Neural cell (in vitro differentiated cells): ENCODE measurements around the gene THUMPD3. TPM values are rescaled to one million over a fixed set of nuclear protein-coding genes. Genes with fewer than 3 reads are reported as not detected.

ENCODE experiments used
- H2AFZ ChIP-seq: fragments of 200-600, 300-800 bp; sonication (generic), shearing (Covaris generic); 2 replicates; pipeline ENCODE4 v1.6.0; 2014; ENCODE audit warnings: low read depth, mild to moderate bottlenecking, antibody characterized with exemption, low read length, moderate library complexity
- H3F3A ChIP-seq: fragments of 200-600 bp; shearing (Covaris generic); 2 replicates; pipeline ENCODE4 v1.6.1; 2016; ENCODE audit warnings: mild to moderate bottlenecking, moderate library complexity, mixed read lengths, antibody characterized with exemption, low read length; ENCODE audit not compliant: insufficient read depth, poor library complexity, severe bottlenecking
- H3K27ac ChIP-seq: fragments of 200-600, 300-800 bp; sonication (generic), shearing (Covaris generic); 2 replicates; pipeline ENCODE4 v1.5.1; 2014; ENCODE audit warnings: mild to moderate bottlenecking, low read length, moderate library complexity
- H3K27me3 ChIP-seq: fragments of 300-800, 200-600 bp; sonication (generic), shearing (Covaris generic); 2 replicates; pipeline ENCODE4 v1.6.0; 2014; ENCODE audit warnings: mild to moderate bottlenecking, low read depth, low read length, moderate library complexity; ENCODE audit not compliant: insufficient read depth
- H3K36me3 ChIP-seq: fragments of 300-800, 200-600 bp; sonication (generic), shearing (Covaris generic); 2 replicates; pipeline ENCODE4 v1.5.1; 2014; ENCODE audit warnings: mild to moderate bottlenecking, antibody characterized with exemption, low read length, moderate library complexity; ENCODE audit not compliant: insufficient read depth
- H3K4me2 ChIP-seq: fragments of 300-800, 200-600 bp; sonication (generic), shearing (Covaris generic); 2 replicates; pipeline ENCODE4 v1.6.0; 2014; ENCODE audit warnings: mild to moderate bottlenecking, low read length
- H3K4me3 ChIP-seq: fragments of 300-800, 200-600 bp; sonication (generic), shearing (Covaris generic); 2 replicates; pipeline ENCODE4 v1.5.1; 2014; ENCODE audit warnings: mild to moderate bottlenecking, low read length, moderate library complexity
- H3K79me2 ChIP-seq: fragments of 200-600 bp; shearing (Covaris generic); replicated peaks from 2 replicates; pipeline ENCODE4 v1.6.0; 2014; ENCODE audit warnings: mild to moderate bottlenecking, low read length, moderate library complexity; ENCODE audit not compliant: insufficient read depth
- H3K9ac ChIP-seq: fragments of 300-800, 200-600 bp; sonication (generic), shearing (Covaris generic); 2 replicates; pipeline ENCODE4 v1.6.1; 2016; ENCODE audit warnings: mild to moderate bottlenecking, low read length, mixed read lengths
- H3K9me2 ChIP-seq: fragments of 200-600 bp; shearing (Covaris generic); 2 replicates; pipeline ENCODE4 v1.6.1; 2016; ENCODE audit warnings: mild to moderate bottlenecking, low read length, mixed read lengths; ENCODE audit not compliant: insufficient read depth
- H3K9me3 ChIP-seq: fragments of 200-600, 300-800 bp; sonication (generic), shearing (Covaris generic); 2 replicates; pipeline ENCODE4 v1.6.1; 2016; ENCODE audit warnings: mild to moderate bottlenecking, mixed run types, low read length, moderate library complexity, mixed read lengths
- H4K20me1 ChIP-seq: fragments of 200-600 bp; shearing (Covaris generic); 2 replicates; pipeline ENCODE4 v1.6.1; 2016; ENCODE audit warnings: mild to moderate bottlenecking, mixed run types; ENCODE audit not compliant: insufficient read depth
- EP300 ChIP-seq: fragments of 450-650 bp; conservative IDR thresholded peaks from 2 replicates; pipeline ENCODE4 v1.6.1; 2014; ENCODE audit warnings: antibody characterized with exemption, mild to moderate bottlenecking, moderate library complexity; ENCODE audit not compliant: poor library complexity, severe bottlenecking
- EZH2 ChIP-seq: fragments of 200-600, 300-800 bp; shearing (Covaris generic), sonication (generic); IDR thresholded peaks from 2 replicates; pipeline ENCODE4 v1.6.1; 2014; ENCODE audit warnings: antibody characterized with exemption, low read length, borderline replicate concordance, mild to moderate bottlenecking; ENCODE audit not compliant: insufficient read depth, poor library complexity, severe bottlenecking
- MXI1 ChIP-seq: fragments of 450-650 bp; conservative IDR thresholded peaks from 2 replicates; pipeline ENCODE4 v1.6.1; 2014; ENCODE audit warnings: antibody characterized with exemption, mild to moderate bottlenecking; ENCODE audit not compliant: poor library complexity, severe bottlenecking
- POLR2AphosphoS5 ChIP-seq: IDR thresholded peaks from 2 replicates; pipeline ENCODE4 v1.6.1; 2012
- RAD21 ChIP-seq: fragments of 450-650 bp; conservative IDR thresholded peaks from 2 replicates; pipeline ENCODE4 v1.6.1; 2014; ENCODE audit warnings: antibody characterized with exemption, mild to moderate bottlenecking, moderate library complexity
- SMC3 ChIP-seq: fragments of 450-650 bp; conservative IDR thresholded peaks from 2 replicates; pipeline ENCODE4 v1.6.1; 2014; ENCODE audit warnings: antibody characterized with exemption, mild to moderate bottlenecking, moderate library complexity; ENCODE audit not compliant: poor library complexity
- TAF1 ChIP-seq: IDR thresholded peaks from 2 replicates; pipeline ENCODE4 v1.6.1; 2012; ENCODE audit warnings: low read depth
- polyA plus RNA-seq: library from polyadenylated mRNA; depleted of rRNA; stranded (reverse); fragments of >200 nt; gene quantifications from 2 replicates; pipeline ENCODE4 v1.2.3, GENCODE V29; 2014
- TF ChIP-seq, protein P1 (sequence below): fragments of 450-650 bp; IDR thresholded peaks from 2 replicates; pipeline ENCODE4 v1.5.1; 2014; ENCODE audit warnings: antibody characterized with exemption, mild to moderate bottlenecking, moderate library complexity; ENCODE audit not compliant: poor library complexity, severe bottlenecking
- TF ChIP-seq, protein P2 (sequence below): IDR thresholded peaks from 2 replicates; pipeline ENCODE4 v1.6.1; 2012; ENCODE audit warnings: borderline replicate concordance

Gene THUMPD3
- polyA plus RNA-seq, 1 donor from 2014 or later, result 32.6 TPM

DNA sequence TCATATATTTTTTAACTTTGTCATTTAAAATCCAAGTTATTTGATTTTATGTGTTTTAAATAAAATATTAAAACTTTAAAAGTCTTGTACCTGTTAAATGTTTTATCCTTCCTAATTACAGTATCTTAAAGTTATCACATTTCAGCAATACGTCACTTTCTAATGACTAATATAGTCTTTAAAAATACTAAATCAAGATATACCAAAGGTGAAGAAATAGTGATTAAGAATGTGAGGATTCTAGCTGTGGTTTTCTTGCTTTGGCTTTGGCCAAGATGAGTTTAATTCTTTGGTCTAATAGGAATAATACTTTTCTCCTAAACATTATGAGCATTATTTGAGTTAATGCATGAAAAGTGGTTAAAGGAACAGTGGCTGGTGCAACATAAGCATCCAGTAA is 48.4 kb downstream of the THUMPD3 start:
- Histone ChIP-seq H3K9me2 (no peaks in the 10 kb centered on the region), H3K27ac (no peak overlapping the region), H3K9me3 (peaks cover 7% of the 10 kb centered on the region), H3F3A (no peaks in the 10 kb centered on the region), H4K20me1 (no peaks in the 10 kb centered on the region), H3K27me3 (no peaks in the 10 kb centered on the region), H3K79me2 (peaks cover 98% of the 10 kb centered on the region), H3K4me2 (no peak overlapping the region), H3K36me3 (no peaks in the 10 kb centered on the region), H2AFZ (no peak overlapping the region), H3K4me3 (no peak overlapping the region), H3K9ac (no peak overlapping the region)
- TF ChIP-seq, protein P1, sequence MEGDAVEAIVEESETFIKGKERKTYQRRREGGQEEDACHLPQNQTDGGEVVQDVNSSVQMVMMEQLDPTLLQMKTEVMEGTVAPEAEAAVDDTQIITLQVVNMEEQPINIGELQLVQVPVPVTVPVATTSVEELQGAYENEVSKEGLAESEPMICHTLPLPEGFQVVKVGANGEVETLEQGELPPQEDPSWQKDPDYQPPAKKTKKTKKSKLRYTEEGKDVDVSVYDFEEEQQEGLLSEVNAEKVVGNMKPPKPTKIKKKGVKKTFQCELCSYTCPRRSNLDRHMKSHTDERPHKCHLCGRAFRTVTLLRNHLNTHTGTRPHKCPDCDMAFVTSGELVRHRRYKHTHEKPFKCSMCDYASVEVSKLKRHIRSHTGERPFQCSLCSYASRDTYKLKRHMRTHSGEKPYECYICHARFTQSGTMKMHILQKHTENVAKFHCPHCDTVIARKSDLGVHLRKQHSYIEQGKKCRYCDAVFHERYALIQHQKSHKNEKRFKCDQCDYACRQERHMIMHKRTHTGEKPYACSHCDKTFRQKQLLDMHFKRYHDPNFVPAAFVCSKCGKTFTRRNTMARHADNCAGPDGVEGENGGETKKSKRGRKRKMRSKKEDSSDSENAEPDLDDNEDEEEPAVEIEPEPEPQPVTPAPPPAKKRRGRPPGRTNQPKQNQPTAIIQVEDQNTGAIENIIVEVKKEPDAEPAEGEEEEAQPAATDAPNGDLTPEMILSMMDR, result no peak
- TF ChIP-seq SMC3 (no peak), EP300 (no peak), EZH2 (no peak), POLR2AphosphoS5 (no peak), RAD21 (no peak), TAF1 (no peak), MXI1 (no peak)
- TF ChIP-seq, protein P2, sequence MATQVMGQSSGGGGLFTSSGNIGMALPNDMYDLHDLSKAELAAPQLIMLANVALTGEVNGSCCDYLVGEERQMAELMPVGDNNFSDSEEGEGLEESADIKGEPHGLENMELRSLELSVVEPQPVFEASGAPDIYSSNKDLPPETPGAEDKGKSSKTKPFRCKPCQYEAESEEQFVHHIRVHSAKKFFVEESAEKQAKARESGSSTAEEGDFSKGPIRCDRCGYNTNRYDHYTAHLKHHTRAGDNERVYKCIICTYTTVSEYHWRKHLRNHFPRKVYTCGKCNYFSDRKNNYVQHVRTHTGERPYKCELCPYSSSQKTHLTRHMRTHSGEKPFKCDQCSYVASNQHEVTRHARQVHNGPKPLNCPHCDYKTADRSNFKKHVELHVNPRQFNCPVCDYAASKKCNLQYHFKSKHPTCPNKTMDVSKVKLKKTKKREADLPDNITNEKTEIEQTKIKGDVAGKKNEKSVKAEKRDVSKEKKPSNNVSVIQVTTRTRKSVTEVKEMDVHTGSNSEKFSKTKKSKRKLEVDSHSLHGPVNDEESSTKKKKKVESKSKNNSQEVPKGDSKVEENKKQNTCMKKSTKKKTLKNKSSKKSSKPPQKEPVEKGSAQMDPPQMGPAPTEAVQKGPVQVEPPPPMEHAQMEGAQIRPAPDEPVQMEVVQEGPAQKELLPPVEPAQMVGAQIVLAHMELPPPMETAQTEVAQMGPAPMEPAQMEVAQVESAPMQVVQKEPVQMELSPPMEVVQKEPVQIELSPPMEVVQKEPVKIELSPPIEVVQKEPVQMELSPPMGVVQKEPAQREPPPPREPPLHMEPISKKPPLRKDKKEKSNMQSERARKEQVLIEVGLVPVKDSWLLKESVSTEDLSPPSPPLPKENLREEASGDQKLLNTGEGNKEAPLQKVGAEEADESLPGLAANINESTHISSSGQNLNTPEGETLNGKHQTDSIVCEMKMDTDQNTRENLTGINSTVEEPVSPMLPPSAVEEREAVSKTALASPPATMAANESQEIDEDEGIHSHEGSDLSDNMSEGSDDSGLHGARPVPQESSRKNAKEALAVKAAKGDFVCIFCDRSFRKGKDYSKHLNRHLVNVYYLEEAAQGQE, result no peak

DNA sequence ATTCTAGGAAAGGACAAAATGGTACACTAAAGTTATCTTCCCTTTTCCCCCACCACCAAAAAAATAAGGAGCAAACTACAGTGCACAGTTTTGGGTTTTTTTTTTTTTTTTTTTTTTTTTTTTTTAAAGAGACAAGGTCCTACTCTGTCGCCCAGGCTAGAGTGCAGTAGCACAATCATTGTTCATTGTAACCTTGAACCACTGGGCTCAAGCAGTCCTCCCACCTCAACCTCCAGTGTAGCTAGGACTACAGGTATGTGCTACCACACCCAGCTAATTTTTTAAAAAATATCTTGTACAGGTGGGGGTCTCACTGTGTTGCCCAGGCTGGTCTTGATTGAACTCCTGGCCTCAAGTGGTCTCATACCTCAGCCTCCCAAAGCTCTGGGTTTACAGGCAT is 49.4 kb downstream of the THUMPD3 start:
- Histone ChIP-seq H3K4me3 (no peak overlapping the region), H3K27ac (no peak overlapping the region), H4K20me1 (no peaks in the 10 kb centered on the region), H2AFZ (no peak overlapping the region), H3K79me2 (peaks cover 98% of the 10 kb centered on the region), H3K27me3 (no peaks in the 10 kb centered on the region), H3K9me3 (peaks cover 7% of the 10 kb centered on the region), H3K9me2 (no peaks in the 10 kb centered on the region), H3K9ac (no peak overlapping the region), H3F3A (no peaks in the 10 kb centered on the region), H3K36me3 (no peaks in the 10 kb centered on the region), H3K4me2 (no peak overlapping the region)
- TF ChIP-seq RAD21 (no peak), POLR2AphosphoS5 (no peak), EZH2 (no peak), TAF1 (no peak), SMC3 (no peak), EP300 (no peak), MXI1 (no peak)
- TF ChIP-seq, protein P1, result no peak
- TF ChIP-seq, protein P2, result no peak
